Hematopoietic multipotent progenitor cell treated with erythropoietin and hydrocortisone succinate and interleukin-3 and kit ligand, for 17 days (in vitro differentiated cells): ENCODE results near the gene ABLIM3.

Experiments
- DNase-seq: peaks from one replicate; pipeline ENCODE4 v3.0.0-alpha.2; 2015; ENCODE audit warnings: low spot score

Gene ABLIM3

DNA sequence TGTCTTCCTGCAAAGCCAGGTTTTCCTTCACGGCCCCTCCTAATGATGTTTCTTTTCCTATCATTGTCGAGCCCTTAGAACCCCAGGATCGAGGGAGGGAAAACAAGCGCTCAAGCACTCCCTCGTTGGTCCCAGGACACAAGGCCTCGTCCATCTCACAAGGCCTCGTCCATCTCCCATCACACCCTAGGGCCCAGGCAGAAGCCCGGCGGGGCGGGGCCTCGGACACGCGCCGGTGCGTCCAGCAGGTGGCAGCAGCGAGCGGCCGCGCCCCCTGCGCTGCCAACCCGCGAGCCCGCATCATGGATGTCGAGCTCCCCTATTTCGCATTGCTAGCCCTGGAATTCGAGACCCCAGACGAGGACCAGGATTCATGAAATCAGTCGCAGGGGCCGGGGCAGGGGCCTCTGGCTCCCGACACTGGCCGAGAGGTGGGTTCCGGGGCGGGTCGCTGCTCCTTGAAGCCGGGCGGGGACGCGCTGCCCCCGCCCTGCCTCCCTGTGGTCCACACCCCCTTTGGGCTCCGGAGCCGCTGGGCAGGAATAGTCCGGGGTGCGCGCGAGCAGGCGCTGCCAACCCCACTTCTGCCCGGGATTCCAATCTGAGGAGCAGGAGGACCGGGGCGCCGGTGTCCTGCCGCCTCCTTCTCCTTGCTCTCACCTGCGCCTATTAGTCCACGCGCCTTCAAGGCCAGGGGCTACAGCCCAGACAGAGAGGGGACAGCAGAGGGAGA is at the start of gene ABLIM3:
ABLIM3 (plus strand) TSS at position 270 of the 733 bp plus-strand sequence. CDS start 603 bp downstream, outside the sequence.
- peak; percentile 49 for DNase-seq

DNA sequence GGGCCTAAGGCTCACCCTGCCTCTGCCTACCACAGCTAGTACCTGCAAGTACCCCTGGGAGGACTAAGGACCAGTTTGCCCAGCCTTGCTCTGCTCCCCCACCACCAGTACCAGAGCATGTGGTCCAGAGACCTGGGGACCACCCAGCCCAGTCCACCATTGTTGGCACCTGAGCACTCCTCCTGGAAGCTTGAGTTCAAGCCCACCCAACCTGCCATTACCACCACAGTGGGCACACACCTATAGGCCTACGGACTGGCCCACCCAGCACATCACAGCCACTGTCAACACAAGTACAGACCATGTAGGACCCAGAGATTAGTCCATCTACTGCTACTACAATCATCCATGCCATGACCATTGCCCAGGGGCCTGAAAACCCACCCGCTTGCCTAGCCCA is 47.7 kb upstream of the ABLIM3 start:
- DNase-seq: no peak

DNA sequence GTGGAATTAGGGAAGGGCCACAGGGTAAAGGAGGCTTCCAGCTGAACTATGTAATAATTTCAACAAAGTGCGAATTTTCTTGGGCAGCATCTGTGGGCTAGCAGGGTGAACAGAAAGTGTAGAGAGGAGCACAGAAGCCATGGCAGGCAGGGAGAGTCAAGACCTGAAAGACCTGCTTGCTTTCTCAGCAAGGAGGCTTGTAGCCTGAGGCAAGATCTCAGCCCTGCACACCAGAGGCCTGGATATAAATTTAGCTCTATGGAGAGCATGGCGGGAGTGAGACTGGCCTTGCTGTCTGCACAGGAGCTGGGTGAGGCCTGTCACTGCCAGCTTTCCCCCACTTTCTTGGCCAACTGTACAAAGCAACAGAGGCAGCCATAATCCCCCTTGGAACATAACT is 46.3 kb upstream of the ABLIM3 start:
- DNase-seq: no peak

DNA sequence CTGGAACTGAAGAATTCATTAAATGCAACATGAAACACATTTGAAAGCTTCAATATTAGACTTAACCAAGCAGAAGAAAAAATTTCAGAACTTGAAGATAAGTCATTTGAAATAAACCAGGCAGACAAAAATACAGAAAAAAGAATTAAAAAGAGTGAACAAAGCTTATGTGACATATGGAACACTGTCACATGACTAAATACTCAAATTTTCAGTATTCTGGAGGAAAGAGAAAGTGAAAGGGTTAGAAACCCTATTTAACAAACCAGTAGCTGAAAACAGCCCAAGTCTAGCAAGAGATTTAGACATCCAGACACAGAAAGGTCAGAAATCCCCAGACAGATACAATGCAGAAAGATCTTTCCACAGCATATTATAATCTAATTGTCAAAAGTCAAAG is 41.4 kb upstream of the ABLIM3 start:
- DNase-seq: no peak

DNA sequence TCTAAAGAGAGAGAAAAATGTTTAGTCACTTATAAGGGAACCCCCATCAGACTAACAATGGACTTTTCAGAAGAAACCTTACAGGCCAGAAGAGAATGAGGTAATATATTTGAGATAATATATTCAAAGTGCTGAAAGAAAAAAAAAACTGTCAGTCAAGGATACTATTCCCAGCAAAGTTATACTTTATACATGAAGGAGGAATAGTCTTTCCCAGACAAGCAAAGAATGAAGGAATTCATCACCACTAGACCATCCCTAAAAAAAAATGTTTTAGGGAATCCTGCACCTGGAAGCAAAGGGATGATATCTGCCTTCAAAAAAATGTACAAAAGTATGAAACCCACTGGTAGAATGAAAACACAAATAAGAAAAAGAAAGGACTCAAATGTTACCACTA is 41.0 kb upstream of the ABLIM3 start:
- DNase-seq: no peak

DNA sequence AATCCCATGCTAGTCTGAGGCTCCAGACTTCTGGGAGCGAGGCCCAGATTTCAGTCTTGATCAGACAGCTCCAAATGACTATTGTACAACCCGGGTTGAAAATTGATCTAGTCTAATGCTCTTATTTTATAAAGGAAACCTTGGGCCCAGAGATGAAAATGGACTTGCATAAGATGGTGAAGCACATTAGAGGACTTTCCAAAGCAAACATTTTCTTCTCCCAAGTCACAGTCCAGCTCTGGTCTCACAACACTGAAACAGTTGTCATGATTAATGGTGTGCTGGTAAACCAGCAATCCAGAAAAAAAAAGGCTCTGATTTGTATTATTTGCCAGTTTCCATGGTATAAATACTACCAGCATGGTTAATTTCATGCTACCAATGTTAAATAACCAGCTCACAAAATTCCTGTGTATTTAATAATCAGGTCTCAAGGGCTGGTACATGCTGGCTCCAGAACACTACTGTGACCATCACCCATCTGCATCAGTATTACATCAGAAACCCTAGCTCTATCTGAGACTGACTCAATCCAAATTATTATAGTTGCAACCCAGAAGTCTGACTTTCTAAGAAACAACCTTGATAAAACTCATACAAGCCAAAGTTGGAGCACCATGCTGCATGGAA is 32.5 kb upstream of the ABLIM3 start:
- no peak for DNase-seq

DNA sequence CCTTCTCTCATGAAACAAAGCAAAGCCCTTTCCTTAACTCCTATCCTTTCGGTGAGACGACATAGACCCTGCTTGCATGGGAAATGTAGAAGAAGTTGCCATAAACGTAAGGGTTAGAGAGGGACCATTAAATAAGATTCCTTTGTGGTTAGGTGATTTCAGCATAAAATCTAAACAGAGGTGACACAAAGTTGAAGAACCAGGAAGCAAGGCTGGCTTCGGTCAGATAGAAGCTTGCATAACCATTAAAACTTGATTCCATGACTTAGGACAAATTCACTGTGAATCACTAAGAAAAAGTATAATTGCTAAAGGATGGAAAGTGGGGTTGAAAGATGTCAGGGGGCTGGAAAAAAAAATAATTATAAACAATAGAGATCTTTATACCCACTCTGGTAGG is 30.9 kb upstream of the ABLIM3 start:
- no peak for DNase-seq

DNA sequence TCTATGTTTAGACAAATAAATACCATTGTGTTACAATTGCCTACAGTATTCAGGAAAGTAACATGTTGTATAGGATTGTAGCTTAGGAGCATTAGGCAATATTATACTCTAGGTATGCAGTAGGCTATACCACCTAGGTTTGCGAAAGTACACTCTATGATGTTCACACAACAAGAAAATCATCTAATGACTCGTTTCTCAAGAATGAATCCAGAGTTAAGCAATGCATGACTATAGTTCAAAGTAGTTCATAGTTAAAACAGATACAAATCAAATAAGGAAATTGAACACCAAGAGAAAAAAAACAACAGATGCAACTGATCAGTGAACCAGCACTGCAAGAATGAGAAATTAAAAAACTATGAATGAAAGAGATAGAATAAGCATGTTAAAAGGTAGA is 27.6 kb upstream of the ABLIM3 start:
- DNase-seq: no peak

DNA sequence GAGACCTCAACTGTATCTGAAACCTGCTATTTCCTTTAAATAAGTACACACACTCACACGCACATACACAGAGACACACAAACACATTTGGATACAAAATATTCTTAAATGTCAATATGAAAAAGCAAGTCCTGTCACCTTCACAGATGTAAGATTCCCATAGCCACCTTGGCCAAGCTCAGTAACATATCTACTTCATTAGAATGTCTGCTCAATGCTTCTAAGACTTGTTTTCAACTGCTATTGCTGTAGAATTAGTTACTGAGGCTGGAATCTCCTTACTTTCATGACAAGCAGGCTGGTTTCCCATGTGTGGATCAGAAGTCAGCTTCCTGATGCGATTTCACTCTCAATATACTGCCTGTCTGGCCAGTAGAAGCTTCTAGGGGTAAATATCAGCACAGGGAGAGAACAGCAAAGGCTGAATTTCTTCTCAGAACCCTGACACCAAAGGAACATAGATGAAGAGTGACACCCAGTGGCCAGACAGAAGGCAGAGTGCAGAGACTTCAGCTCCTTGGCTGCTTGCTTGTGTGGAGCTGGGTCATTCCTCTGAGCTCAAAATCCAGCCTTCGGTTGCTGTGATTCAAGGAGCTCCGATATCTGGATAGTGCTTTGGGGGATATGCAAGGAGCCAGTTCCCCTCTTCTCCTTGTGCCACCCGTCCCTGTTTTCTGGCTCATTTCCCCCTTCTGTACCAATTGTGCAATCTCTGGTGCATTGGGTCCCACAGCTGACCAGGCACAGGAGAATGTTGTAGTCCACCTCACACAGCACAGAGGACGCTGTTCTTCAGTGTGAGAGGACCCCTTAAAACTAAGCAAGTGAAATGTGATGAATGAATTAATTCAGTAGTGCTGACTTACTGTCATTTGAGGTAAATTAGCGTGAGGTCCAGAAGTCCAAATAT is 26.6 kb upstream of the ABLIM3 start:
- DNase-seq: peak; percentile 66

DNA sequence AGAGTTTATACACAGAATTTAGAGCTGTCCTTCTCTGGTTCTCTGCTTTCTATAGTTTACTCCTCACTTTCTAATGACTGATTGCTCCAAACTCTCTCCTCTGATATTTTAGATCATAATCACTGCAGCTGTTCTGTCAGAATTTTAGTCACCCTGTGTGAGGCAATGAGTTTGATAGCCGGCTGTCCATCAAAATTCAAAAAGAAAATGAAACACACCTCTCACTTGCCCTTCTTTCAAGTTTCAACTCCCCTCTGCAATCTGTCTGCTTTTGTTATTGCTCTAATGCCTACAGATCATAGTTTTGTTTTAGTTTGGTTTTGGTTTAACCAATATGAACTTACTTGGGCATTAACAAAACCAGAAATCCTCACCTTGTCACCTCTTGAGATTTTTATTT is 23.3 kb upstream of the ABLIM3 start:
- DNase-seq: no peak

DNA sequence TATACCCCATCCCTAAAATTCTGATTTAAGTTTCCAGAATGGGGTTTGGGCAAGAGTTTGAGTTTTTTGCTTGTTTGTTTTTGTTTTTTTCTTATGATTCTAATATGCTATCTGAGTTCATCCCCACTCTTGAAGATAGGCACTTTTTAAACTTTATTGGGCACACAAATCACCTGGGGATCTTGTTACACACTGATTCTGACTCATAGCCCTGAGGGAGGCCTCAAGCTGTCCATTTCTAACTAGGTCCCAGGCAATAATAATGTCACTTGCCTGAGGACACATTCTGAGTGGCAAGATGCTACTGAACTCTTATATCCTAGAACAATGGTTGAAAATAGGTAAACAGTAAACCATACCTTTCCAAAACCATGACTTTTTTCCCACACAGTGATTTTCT is 22.8 kb upstream of the ABLIM3 start:
- DNase-seq: no peak

DNA sequence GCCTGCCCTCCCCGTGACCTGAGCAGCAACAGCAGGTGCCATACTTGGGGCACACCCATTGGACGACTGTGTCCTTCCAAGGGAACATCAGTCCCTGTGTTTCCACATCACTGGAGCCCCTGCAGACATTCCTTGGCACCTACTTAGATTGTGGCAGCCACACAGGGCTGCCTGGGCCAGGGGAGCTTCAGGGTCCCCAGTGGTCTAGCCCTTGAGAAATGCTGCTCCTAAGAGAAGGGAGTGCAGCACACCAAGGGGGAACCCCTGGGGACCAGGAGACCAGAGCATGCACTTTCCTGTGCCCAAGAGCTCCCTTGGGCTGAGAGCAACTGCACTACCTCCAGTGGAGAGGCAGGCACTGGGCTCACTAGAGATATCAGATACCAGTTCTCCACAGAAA is 20.1 kb upstream of the ABLIM3 start:
- DNase-seq: no peak

DNA sequence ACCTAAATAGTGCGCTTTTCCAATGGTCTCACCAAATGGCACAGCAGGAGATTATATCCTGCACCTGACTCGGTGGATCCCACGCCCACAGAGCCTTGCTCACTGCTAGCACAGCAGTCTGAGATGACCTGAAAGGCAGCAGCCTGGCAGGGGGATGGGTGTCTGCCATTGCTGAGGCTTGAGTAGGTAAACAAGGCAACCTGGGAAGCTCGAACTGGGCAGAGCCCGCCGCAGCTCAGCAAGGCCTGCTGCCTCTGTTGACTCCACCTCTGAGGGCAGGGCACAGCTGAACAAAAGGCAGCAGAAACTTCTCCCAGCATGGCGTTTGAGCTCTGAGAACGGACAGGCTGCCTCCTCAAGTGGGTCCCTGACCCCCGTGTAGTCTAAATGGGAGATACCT is 18.1 kb upstream of the ABLIM3 start:
- no peak for DNase-seq

DNA sequence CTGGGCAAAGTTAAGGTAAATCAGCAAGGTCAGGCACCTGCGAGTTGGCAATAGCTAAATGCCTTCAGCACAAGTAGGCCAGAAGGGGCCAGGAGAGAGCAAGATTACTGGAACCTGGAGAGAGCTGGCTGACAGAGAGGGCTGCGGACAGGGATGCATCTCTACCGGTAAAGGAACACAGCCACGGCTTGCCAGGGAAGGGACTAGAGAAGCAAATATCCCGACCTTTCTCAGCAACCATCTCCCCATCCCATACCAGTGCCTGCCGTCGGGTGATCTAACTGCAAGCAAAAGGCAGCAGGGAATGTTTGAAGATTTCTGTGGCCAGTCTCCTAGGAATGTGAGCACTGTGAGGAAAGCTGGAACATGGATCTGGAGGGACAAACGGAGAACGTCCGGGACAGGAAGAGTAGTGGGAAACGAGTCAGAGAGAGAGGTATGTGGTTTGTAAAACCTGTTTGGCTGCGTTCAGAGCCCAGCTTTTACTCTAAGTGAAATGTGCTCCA is 15.9 kb upstream of the ABLIM3 start:
- DNase-seq: no peak

DNA sequence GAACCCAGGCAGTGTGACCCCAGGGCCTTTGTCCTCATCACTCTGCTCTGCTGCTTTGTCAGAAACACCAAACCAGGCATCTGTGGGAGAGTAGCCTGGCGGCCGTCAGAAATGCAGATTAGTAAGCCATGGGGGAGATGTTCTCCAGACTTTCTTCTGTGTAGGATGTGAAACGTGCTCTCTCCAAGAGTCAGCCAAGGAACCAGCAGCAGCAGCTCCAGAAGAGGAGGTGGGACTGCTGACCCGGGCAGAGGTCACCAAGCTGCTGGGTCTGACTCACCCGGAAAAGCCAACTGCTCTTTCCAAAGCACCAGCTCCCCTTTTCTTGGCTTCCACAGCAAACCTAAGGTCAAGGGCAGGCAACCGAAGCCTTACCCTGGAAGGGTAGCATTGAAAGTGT is 14.4 kb upstream of the ABLIM3 start:
- no peak for DNase-seq

DNA sequence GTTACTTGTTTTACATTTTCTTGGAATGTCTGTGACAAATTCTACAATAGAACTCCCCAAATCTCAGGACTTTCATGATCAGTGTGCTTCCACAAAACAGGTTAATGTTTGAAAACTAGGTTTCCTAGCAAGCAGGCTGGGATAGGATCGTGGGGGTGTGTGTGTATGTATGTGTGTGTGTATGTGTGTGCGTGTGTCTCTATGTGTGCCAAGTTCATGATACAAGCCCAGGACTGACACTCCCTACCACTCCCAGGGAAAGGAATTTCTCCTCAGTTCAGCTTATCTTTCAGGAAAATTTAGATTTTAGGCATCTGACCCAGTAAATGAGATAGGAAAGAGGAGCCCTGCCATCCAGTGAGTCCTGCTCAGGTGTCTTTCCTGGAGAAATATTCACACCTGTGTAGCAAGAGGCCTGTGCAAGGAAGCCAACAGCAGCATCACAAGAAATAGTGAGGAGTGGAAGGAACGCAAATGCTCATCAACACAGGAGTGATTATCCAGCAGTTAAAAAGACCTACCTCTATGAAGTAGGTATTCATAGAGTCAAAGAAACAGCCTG is 13.8 kb upstream of the ABLIM3 start:
- no peak for DNase-seq

DNA sequence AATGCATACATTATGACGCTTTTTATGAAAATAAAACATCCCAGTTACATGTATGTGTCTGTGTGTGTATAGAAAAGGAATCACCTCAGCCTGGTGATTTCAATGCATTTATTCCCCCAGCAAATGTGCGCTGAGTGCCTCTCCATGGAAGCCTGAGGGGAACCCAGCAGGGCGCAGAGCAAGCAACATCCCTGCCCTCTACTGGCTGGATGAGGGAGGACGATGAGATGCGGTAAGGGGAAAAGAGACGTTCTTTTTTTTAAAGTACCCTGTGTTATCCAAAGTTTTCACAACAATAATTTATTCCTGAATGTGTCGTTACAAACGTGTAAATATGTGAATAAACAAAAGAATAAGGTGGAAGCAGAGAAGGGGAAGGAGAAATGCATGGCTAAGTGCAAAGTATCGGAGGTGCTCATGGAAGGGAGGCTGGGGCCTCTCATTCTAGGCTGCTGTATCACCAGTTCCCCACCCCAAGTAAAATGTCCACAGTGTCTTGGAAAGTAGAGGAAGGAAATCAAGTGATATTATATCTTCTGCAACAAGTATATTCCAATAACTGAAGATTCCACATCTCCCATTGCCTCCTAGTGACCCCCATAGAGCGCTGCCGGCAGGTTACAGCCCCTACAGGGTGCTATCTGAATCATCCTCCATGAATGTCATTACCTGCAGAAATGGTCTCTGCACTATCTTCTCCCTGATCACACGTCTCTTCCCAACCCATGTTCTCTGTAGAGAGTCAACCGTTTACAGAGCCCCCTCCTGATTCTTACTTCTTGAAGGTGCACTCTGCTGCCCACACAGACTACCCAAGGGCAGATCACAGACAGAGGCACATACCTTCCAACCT is 13.0 kb upstream of the ABLIM3 start:
- no peak for DNase-seq

DNA sequence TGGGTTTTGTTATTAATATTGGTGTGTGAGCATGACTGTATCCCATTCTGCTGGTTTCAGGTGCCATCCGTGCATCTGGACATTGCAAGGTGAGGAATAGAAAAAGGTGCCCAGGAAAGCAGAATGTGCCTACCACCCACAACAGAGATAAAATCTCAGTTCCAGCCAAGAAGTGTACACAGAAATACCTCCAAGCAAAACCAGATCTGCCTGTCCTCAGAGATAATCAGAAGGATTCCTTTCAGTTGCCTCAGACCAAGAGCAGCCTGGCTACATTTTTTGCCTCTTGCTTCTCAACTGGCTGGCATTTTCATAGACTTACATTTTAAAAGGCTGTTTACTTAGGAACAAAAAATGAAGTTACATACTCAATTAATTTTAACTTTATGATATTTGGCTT is 12.1 kb upstream of the ABLIM3 start:
- DNase-seq: no peak

DNA sequence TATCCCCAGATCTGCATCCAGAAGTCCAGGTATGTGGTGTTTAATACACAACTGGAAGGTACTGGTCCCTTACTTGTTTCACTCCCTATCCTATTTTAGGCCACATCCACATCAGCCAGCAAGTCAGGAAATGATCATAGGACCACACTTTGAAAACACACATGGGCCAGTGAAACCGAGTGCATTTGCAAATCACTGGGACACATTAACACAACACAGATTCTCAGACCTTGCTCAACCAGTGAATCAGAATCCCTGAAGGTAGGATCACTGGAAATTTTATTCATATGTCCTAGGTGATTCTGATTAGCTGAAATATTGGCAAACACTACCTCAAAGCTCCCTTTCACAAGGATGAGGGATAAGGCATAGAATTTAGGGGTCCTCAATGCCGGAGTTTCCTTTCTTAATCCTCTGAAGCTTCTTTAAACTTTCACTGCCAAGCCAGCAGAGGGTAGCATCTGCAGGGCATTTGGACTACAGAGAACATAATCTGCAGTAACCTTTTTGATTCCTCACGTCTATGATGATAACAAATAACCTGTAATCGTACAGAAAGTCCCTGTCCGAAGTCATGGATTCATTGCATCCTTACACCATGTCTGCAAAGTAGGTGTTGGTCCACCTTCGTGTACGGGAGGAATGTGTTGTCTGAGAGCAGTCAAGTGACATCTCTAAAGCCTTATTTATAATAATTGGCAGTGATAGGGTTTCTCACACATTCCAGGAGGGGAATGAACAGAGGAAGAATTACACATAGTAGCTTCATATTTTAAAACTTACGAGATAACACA is 11.0 kb upstream of the ABLIM3 start:
- DNase-seq: no peak

DNA sequence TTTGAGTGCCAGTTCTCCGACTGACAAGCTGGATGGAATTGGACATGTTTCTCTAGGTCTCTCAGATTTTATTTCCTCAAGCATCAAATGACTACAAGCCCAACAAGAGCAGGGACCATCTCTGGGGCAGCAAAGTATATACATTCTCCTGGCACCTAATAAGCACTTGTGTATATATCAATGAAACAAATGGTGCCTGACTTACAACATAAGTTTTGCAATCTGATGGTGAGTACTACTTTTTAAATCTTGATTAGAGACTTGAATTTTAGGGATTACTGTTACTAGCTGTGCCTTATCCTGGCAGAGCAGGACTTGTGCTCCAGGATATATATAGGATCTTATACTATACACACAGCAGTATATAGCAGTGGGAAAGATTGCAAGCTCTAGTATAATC is 8.8 kb upstream of the ABLIM3 start:
- DNase-seq: no peak
